HG03045 (cell line): ENCODE results near the gene CRTAC1.

Experiments used
- ATAC-seq: cut with Tn5 transposase; IDR thresholded peaks from one replicate; pipeline ENCODE4 v1.9.1; 2021; ENCODE audit warnings: mild to moderate bottlenecking, moderate library complexity; ENCODE audit not compliant: unreplicated experiment

CRTAC1 gene

DNA sequence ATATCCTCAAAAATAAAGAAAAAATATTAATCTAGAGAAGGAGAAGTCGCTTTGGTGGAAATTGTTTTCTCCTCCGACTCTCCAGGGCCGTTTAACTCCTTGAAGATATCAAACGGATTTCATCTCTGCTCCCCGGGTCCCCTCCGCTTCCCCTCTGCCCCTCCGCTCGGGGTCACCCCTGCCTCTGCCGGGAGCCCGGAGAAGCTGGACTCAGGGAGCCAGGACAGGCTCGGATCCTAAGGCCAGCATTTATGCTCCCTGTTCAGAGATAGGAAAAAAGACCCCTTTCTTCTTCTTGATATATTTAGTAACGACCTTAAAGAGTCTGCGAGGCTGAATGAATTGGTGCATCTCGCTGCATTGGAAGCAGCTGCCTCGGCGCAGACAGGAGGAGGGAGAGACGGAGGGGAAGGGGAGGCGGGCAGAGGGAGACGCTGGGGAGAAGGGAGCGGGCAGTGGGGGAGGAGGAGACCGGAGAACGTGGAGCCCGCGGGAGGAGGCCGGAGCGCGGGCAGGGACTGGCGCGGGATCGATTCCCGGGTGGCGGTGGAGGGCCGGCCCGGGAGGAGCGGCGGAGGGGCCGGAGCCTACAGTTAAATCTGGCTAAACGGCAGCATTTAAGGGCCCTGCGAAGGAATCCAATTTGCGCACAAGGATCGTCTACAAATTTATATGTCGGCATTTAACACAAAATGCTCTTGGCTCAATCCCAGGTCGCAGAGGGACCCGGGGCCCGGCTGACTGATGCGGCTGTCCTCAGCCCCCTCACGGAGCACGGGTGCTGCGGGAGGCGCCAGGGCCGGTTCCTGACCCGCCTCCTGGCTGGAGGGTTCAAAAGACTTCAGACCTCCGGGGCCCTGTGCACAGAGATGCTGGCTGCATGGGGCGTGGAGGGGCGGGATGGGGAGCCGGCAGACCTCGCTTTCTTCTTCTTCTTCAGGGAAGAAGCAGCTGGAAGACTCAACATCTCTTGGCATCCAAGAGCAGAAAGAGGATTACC lies 55.6 kb downstream of the CRTAC1 start:
- no peak for ATAC-seq

GRCh38 chr10:97974100-97974499 lies 56.3 kb downstream of the CRTAC1 start:
- ATAC-seq, result no peak

GRCh38 chr10:97969538-97970079 lies 60.8 kb downstream of the CRTAC1 start:
- ATAC-seq, result no peak

DNA sequence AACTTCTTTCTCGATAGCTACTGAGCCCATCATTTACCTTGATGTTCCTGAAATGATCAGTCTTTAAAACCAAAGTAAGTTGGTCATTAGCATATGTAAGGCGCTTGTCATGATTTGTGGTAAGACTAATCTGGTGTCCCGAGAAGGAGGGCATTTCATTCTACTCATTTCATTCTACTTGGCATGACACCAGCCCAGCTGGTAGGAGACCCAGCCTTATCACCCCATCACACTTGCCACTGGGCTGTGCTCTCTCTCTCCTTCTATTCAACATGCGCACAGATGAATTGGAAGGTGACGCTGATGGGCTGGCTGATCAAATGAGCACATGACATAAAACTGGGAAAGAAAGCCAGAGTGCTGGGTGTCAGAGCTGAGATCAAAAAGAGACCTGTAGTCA lies 65.7 kb downstream of the CRTAC1 start:
- no peak for ATAC-seq

- no peak for ATAC-seq
Measured at GRCh38 chr10:97961945-97962344, 68.5 kb downstream of the CRTAC1 start.

GRCh38 chr10:97960269-97961056 lies 70.0 kb downstream of the CRTAC1 start:
- no peak for ATAC-seq

- ATAC-seq, result no peak
Measured at GRCh38 chr10:97949462-97949861, 81.0 kb downstream of the CRTAC1 start.

DNA sequence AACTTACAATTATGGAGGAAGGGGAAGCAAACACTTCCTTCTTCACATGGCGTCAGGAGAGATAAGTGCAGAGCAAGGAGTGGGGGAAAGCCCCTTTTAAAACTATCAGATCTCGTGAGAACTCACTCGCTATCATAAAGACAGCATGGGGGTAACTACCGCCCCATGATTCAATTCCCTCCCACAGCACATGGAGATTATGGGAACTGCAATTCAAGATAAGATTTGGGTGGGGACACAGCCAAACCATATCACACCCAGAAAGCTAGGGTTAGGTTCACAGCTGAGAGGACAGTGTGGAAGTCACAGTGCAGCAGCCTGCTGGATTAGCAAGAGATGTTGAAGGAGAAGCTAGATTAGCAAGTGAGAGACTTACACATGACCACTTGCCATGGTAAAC lies 81.6 kb downstream of the CRTAC1 start:
- ATAC-seq, result no peak

DNA sequence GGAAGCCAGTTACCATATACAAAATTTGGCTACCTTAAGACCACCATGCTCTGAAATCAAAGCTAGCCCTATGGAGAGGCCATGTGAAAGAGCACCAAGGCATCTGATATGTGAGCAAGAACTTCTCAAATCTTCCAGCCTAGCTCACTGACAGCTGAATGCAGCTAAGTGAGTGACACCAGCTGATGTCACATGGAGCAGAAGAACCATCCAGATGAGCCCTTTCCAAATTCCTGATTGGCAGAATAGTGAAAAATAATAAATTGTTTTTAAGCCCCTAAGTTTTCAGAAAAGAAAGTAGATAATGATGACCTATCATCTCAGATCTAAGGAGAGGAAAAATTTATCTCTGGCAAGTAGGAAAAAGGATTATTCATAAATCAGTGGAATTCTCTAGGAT lies 85.6 kb downstream of the CRTAC1 start:
- no peak for ATAC-seq

GRCh38 chr10:97943294-97943693 lies 87.1 kb downstream of the CRTAC1 start:
- ATAC-seq, result no peak

DNA sequence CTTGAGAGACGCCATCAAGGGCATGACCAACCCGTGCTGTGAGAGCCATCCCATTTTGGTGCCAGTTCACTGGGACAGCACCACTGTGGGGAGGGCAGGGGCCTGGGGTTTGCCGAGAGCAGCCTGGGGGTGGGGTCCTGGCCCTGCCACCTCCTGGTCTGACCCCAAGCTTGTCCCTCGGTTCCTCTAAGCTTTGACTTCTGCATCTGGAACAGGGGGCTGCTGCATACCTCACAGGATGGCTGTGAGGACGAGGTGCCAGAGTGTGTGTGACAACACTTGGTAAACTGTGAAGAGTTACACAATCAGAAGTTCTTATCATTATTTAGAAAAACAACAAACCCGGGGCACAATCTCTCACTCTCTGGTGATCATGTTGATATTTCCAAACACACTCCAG lies 89.9 kb downstream of the CRTAC1 start:
- ATAC-seq, result no peak

DNA sequence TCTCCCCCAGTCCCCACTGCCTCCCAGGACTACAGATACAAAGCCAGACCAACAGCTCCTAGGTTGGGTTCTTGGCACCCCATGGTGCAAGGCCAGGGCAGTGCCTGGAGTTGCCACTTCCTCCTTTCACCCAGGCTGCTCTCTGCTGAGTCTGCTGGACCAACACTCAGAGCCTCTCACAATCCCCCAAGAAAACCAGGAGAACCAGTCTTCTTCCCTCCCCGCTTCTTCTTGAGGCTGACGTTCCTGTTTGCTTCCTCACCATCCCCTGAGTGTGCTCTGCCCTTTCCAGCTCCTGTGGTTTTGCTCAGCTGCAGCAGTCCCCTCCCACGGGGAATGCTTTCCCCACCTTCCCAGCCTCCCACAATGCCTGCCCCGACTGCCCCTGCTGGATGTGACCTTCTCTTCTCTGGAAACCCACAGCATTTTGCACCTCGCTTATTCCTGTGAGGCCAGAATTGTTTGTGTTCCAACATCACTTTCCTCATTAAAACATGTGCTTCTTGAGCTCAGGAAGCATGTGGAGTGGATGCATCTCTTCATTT lies 90.9 kb downstream of the CRTAC1 start:
- no peak for ATAC-seq

DNA sequence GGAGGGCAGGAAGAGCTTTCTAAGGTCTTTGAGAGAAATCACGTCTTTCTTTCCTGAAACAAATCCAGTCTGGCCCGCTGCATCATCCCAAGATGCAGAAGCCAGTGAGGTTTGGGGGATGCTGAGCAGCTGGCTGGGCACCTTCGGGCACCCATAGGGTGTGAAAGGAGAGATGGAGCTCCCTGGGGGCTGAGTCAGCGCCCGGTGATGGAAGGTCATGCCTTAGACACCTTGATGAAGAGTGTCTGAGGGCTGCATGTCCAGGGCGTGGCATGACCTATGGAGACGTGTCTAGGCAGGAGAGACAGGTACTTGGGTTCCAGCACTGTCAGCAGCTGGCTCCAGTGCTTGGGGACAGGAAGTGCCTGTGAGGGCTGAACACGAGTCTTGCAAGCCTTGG lies 92.5 kb downstream of the CRTAC1 start:
- no peak for ATAC-seq

DNA sequence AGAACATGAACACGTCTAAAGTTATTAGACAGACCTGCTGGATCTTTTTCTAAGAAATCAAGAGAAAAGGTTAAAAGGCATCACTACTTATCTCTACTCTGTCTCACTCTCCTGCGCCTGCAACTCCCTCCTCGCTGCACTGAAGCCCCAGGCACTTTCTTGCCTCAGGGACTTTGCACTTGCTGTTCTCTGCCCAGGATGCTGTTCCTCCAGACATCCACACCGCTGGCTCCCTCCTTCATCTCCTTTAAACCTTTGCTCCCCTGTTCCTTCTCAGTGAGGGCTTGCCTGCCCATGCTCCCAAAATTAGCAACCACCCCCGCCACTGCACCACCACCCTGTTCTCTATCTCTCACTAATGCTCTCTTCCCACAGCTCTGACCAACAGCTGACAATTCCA lies 93.4 kb downstream of the CRTAC1 start:
- ATAC-seq, result no peak

- no peak for ATAC-seq
Measured at GRCh38 chr10:97936126-97936525, 94.3 kb downstream of the CRTAC1 start.

GRCh38 chr10:97932932-97933530 lies 97.4 kb downstream of the CRTAC1 start:
- ATAC-seq, result no peak

- no peak for ATAC-seq
Measured at GRCh38 chr10:97931041-97931440, 99.4 kb downstream of the CRTAC1 start.

GRCh38 chr10:97928897-97929296 lies 101.5 kb downstream of the CRTAC1 start:
- no peak for ATAC-seq

GRCh38 chr10:97927622-97928021 lies 102.8 kb downstream of the CRTAC1 start:
- ATAC-seq, result no peak

DNA sequence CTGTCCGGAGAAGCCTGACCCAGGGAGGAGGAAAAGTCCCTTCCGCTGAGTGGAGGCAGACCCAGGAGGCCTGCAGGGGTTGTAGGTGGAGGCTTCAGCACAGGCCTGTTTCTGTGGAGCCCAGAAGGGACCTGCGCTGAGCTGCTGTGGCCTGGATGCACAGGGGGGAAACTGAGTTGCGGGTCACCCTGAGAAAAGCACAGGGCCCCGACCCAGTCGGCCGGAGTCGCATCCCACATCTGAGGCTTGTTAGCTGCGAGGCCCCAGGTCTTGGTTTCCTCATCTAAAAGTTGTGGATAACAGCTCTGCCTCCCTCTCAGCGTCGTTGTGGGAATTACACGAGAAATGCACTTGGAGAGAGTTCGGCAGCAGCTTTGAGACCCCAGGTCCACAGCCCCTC lies 104.4 kb downstream of the CRTAC1 start:
- ATAC-seq, result no peak
